ES-I3 (cell line): Measurements from ENCODE around the gene DEAF1.

Experiments
- H3K36me3 ChIP-seq: 2 replicates; pipeline ENCODE4 v1.6.1; 2013; ENCODE audit warnings: mild to moderate bottlenecking, low read length, control low read depth, moderate library complexity; ENCODE audit not compliant: insufficient read depth
- H3K4me1 ChIP-seq: 2 replicates; pipeline ENCODE4 v1.6.1; 2013; ENCODE audit warnings: mild to moderate bottlenecking, control low read depth, low read length; ENCODE audit not compliant: insufficient read depth
- H3K9ac ChIP-seq: 2 replicates; pipeline ENCODE4 v1.6.1; 2013; ENCODE audit warnings: low read depth, mild to moderate bottlenecking, low read length, moderate library complexity
- H3K9me3 ChIP-seq: 2 replicates; pipeline ENCODE4 v1.6.1; 2013; ENCODE audit warnings: mild to moderate bottlenecking, low read length, moderate library complexity; ENCODE audit not compliant: control insufficient read depth, insufficient read depth

DEAF1 gene

DNA sequence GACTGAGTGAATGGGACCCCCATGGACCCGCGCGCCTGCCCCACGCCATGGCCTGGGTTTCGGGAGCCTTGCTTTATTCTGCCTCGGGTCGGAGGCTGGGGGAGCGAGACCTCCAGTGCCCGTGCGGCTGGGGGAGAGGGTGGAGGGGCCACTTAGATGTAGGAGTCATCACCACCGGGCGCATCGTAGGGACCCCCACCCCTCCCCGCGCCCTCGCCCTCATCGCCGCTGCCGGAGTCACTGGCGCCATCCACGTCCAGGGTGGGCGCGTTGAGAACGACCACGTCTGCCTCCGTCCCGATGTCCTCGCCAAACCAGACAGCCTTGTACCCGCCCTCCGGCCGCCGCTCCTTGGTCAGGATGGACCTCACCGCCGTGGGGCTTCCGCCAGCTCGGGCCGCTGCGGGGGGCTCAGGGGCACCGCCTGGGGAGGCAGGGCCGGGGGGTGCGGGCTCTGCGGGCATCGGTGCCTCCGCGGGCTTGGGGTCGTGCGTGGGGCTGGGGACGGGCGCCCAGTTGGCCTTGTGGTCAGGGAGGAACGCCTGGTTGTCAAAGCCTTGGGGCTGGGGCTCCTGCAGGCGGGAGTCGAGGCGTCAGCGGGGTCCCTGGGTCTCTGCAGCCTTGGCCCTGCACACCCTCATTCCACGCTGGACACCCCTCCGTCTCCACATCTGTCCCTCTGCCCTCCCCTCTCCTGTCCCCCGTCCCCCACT is 77.7 kb downstream of the DEAF1 start:
- H3K9me3 ChIP-seq = no peaks in the 10 kb centered on the region
- H3K36me3 ChIP-seq = 0 out of 2 replicates have a peak, but pooled peaks cover 2% of the 10 kb centered on the region
- H3K4me1 ChIP-seq = no peaks in the 10 kb centered on the region; the same call in 1 of the 2 replicates
- H3K9ac ChIP-seq = no peak overlapping the region

DNA sequence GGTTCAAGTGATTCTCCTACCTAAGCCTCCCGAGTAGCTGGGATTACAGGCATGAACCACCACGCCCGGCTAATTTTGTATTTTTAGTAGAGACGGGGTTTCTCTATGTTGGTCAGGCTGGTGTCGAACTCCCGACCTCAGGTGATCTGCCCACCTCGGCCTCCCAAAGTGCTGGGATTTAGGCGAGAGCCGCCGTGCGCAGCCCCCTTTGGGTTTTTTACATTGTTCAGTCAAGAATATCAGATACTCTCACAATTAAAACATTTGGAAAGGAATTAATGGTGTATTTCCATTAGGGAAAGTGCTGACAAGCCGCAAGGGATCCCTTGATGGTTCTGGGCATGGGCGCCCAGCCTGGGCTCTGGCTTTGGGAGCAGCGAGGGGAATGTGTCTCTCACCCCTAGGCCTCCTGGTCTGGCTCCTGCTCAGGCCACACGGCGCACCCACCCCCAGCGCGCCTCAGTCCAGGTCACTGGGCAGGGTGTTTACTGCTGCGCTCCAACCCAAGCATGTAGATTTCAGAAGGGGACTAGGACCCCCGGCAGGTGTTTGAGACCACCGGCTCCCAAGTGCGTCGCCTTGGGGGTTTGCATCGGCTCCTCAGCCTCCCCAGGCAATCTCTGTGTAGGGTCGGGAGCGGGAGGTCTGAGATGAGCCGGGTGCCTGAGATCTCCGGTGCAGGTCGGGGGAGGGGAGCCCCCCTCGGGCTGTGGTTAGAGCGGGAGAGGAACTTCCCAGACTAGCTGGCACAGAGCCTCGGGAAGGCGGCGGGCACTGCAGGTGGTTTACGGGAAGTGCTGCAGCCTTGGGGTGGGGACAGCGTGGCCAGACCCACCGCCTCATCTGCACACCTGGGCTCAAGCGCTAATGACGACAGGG is 78.5 kb downstream of the DEAF1 start:
- H3K36me3 ChIP-seq = peaks cover 7% of the 10 kb centered on the region; the same call in 1 of the 2 replicates
- H3K9ac ChIP-seq = peak overlapping the region; percentile 84; the same call in 1 of the 2 replicates
- H3K4me1 ChIP-seq = no peaks in the 10 kb centered on the region; the same call in 1 of the 2 replicates
- H3K9me3 ChIP-seq = no peaks in the 10 kb centered on the region

DNA sequence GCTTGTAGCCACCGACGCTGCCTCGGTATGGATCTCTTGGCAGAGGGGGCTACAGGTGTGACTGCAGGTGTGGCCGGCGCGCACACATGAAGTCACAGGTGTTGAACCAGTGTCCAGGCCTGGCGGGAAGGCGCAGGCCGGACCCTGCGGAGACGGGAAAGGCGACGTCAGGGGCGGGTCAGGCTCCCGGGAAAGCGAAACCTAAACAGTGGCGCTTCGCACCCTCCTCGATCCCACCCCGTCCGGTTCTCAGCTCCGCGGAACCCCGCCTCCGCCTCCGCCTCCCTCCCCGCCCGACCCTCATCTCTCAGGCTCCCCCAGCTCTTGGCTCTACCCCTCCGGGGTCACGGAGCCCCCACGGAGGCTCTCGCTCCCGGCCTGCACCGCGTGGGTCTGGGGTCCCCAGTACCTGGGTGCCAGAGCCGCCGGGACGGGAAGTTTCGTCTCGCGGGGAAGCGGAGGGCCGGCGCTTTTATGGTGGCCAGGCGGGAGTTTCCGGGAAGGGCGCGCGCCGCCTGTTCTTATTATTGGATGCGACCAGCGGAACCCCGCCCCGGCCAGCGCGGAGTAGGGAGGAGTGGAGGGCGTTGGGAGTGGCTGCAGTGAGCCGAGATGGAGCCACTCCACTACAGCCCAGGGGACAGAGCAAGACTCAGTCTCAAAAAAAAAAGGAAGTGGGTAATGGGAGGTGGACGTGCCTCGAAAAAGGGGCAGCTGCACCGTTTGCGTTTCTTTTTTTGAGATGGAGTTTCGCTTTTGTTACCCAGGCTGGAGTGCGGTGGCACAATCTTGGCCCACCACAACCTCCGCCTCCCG is 79.3 kb downstream of the DEAF1 start, which contains the start of gene IRF7:
Gene IRF7, minus strand, starts transcription at position 447 of the 816 bp plus-strand sequence. CDS start 586 bp downstream, outside the sequence.
- no peaks in the 10 kb centered on the region for H3K9me3 ChIP-seq
- H3K4me1 ChIP-seq = no peaks in the 10 kb centered on the region; the same call in 1 of the 2 replicates
- H3K9ac ChIP-seq = peak within 1 kb of the TSS; percentile 84
- H3K36me3 ChIP-seq = peaks cover 7% of the 10 kb centered on the region; the same call in 1 of the 2 replicates

DNA sequence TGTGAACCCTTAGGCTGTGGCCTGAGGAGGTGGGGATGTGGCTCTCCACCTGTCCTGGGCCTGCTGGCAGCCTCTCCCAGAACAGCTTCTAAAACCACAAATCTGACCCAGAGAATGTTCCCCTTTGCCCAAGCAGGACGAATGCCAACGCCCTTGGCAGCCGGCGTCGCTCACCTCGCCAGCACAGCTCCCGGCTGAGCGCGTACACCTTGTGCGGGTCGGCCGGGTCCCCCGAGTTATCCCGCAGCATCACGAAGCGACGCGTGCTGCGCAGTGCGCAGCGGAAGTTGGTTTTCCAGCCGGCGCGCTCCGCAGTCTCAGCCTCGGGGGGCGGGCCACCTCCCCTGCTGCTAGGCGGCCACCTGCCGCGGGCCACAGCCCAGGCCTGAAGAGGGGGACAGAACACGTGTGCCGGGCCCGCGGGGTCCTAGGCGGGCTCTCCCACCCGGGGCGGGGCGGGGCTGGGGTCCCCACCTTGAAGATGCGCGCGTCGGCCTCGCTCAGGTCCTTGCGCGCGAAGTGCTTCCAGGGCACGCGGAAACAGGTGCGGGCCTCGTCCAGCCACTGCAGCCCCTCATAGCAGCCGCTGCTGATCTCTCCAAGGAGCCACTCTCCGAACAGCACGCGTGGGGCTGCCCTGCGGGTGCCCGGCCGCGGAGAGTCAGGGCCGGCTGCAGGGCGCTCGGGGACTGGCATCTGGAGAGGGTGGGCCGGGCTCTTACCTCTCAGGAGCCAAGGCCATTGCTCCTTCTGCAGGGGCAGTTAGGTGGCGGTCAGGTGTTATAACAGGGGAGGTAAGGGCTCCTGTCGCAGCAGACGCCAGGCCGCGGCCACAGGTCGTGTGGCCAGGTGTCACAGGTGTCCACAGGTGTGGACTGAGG is 80.2 kb downstream of the DEAF1 start:
- no peaks in the 10 kb centered on the region; the same call in 1 of the 2 replicates for H3K4me1 ChIP-seq
- H3K9ac ChIP-seq = peak overlapping the region; percentile 84
- peaks cover 7% of the 10 kb centered on the region; the same call in 1 of the 2 replicates for H3K36me3 ChIP-seq
- H3K9me3 ChIP-seq = no peaks in the 10 kb centered on the region

DNA sequence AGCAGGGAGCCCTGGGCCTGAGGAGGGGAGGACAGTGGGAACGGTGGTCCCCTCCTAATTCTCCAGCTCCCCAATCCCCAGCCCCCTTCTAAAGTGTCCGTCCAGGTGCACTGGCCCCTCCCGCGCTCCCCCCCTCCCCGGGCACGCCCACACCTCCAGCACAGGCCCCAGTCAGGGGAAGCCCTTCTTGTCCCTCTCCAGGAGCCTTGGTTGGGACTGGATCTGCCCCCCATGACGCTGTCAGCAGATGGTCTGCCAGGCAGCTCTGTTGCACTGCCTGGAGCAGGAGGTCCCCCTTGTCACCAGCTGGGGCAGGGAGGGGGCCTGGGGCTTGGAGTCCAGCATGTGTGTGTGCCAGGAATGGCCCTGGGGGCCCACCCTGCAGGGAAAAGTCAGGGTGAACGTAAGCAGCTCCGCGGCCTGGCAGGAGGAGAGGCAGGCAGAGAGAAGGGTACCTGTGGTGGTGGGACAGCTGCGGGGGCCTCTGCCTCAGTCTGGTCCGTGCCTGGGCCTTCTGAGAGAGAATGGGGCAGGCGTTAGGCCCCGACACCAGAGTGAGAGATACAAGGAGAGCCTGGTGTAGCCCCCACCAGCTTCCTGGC is 80.9 kb downstream of the DEAF1 start:
- no peaks in the 10 kb centered on the region for H3K9me3 ChIP-seq
- H3K4me1 ChIP-seq = no peaks in the 10 kb centered on the region; the same call in 1 of the 2 replicates
- peak overlapping the region; percentile 84; the same call in 1 of the 2 replicates for H3K9ac ChIP-seq
- peaks cover 7% of the 10 kb centered on the region; the same call in 1 of the 2 replicates for H3K36me3 ChIP-seq

DNA sequence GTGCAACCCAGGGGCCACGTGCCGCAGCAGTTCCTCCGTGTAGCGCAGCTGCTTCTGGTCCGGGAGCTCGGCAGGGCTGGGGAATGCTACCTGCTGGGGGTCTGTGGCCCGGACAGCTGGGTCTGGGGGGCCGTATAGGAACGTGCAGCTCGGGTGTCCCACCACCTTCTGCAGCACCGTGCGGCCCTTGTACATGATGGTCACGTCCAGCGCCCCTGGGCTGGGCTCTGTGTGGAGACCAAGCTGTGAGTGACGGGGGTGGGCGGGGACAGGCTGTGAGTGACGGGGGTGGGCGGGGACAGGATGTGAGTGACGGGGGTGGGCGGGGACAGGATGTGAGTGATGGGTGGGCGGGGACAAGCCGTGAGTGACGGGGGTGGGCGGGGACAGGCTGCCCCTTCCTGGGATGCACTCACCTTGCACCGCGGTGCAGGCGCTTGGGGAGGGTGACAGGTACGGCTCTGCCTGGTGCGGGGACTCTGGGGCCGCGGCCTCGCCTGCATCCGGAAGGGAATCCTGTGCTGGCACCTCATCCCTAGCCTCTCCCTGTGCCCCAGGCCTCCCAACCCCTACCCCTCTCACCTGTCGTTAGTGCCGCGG is 81.6 kb downstream of the DEAF1 start:
- Histone ChIP-seq H3K4me1 (no peaks in the 10 kb centered on the region; the same call in 1 of the 2 replicates), H3K9ac (no peak overlapping the region), H3K36me3 (peaks cover 7% of the 10 kb centered on the region; the same call in 1 of the 2 replicates), H3K9me3 (no peaks in the 10 kb centered on the region)

DNA sequence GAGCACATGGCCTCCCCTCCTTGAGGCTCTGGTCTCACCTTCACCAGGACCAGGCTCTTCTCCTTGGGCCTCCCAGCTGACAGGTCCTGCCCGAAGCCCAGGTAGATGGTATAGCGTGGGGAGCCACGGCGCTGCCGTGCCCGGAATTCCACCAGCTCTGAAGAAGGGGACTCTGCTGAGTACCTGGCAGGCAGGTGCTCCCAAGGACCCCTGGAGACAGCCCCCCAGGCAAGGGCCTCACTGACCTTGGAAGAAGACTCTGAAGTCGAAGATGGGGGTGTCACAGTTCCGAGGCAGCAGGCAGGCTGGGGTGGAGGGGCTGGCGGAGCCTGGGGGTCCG is 82.1 kb downstream of the DEAF1 start:
- Histone ChIP-seq H3K36me3 (peaks cover 7% of the 10 kb centered on the region; the same call in 1 of the 2 replicates), H3K4me1 (no peaks in the 10 kb centered on the region; the same call in 1 of the 2 replicates), H3K9me3 (no peaks in the 10 kb centered on the region), H3K9ac (no peak overlapping the region)

DNA sequence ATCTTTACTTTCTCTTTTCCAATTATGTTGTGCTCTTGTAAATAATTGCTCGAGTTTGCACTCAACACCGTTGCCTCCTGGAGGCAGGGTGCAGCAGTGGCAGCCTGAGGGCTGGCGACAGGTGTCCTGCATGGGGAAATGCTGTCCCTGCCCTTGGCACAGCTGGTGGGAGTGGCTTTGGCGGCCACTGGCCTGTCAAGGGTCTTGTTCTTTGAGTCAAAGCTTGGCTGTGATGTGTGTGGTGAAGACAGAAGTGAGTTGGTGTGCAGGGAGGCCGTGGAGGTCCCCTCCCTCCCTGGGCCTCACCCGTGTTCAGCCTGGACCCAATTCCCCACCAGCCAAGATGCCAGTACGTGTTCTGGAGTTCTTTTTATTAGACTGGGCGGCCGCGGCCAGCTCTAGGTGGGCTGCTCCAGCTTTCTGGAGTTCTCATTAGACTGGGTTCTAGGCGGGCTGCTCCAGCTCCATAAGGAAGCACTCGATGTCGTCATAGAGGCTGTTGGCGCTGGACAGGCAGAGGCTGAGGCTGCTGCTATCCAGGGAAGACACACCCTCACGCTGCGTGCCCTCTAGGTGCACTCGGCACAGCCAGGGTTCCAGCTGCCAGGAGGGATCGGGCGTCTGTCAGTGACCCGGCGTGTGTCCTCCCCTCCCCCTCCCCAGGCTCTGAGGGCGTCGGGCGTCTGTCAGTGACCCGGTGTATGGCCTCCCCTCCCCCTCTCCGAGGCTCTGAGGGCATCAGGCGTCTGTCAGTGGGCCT is 82.6 kb downstream of the DEAF1 start:
- no peaks in the 10 kb centered on the region for H3K9me3 ChIP-seq
- peaks cover 7% of the 10 kb centered on the region; the same call in 1 of the 2 replicates for H3K36me3 ChIP-seq
- H3K9ac ChIP-seq = no peak overlapping the region
- H3K4me1 ChIP-seq = no peaks in the 10 kb centered on the region; the same call in 1 of the 2 replicates

DNA sequence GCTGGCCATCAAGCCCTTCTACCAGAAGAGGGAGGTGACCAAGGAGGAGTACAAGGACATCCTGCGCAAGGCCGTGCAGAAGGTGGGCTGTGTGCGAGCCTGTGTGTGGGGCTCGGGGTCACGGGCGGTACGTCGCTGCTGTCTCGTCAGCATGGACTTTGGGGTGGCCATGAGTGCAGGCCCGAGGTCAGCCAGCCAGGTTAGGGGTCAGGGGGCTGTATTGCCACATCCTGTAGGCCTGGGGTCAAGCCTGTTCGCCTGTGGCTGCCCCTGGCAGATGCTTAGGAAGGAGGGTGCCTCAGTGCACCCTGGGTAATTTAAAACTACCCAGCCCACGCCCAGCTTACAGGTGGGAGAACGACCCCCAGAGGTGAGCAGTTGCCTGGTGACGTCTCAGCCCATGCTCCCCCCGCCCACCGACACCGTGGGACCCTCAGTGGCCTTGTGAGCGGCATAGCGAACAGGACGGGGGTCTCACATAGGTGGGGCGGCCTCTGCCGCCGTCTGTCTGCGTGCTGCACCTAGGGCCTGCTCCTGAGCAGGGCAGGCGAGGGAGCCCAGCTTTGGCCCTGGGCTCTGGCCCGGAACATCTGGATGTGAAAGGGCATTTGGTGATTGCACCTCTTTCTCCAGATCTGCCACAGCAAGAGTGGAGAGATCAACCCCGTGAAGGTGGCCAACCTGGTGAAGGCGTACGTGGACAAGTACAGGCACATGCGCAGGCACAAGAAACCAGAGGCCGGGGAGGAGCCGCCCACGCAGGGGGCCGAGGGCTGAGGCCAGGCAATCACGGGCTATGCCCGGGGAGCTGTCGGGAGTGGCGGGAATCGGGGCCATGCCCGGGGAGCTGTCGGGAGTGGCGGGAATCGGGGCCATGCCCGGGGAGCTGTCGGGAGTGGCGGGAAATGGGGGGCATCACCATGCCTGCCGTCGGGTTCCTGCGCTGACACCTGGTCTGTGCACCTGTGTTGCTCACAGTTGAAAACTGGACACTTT is 83.7 kb downstream of the DEAF1 start:
- Histone ChIP-seq H3K4me1 (no peaks in the 10 kb centered on the region; the same call in 1 of the 2 replicates), H3K9me3 (no peaks in the 10 kb centered on the region), H3K9ac (no peak overlapping the region), H3K36me3 (peaks cover 13% of the 10 kb centered on the region; the same call in 1 of the 2 replicates)

DNA sequence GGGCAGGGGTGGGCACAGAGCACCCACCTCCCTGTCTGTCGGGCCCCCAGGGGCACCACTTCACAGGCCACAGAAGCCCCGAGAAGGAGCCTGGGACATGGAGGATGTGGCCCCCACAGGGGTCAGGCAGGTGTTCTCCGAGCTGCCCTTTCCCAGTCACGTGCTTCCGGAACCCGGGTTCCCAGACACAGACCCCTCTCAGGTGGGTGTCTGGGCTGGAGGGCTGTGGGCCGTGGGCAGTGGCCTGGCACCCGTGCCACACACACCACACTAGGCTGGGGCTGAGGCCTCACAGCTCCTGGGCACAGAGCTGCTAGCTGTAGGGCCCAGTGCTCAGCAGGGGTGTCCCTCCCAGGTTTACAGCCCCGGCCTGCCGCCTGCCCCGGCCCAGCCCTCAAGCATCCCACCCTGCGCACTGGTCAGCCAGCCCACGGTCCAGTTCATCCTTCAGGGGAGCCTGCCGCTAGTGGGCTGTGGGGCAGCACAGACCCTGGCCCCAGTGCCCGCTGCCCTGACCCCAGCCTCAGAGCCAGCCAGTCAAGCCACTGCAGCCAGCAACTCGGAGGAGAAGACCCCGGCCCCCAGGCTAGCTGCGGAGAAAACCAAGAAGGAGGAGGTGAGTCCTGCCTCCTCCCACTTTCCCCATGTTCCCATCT is 84.7 kb downstream of the DEAF1 start:
- H3K9ac ChIP-seq = no peak overlapping the region
- no peaks in the 10 kb centered on the region for H3K9me3 ChIP-seq
- H3K36me3 ChIP-seq = peaks cover 15% of the 10 kb centered on the region
- no peaks in the 10 kb centered on the region; the same call in 1 of the 2 replicates for H3K4me1 ChIP-seq
